ENCODE data around the gene CCNL2.

The CCNL2 gene

DNA sequence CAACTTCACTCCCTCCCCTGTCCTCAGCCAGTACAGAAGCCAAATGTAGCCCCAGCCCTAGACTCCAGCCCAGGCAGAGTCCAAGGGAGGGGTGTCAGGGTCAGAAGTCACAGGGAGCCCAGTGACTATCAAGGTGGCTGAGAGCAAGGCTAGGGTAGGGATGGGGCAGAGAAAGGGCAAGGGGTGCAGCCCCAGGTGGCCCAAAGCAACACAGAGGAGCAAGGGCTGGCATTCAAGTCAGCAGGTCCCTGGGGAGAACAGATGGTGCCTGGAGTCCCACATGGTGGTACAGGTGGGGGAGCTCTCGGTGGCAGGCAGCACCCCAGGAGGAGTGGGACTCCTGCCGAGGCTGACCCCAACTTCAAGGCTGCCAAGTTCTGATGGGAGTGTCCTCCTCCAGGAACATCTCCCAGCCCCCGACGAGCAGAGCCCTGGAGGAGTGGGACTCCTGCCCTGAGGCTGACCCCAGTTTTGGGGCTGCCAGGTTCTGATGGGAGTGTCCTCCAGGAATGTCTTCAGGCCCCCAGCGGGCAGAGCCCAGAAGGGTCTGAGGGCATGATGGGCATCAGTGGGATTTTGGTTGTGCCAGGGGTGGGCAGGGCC, 46.2 kb downstream of the CCNL2 start:
- no peak for TF ChIP-seq CTCF (IDR thresholded peaks at IDR 0.05; ENCODE audit: insufficient read depth, low read length, missing control alignments)
- H3K4me3 ChIP-seq (ENCODE audit: low read depth, low read length), result peak overlapping the region; percentile 8
- ChIA-PET POLR2A (interaction anchor here (1.5 to 2.1 kb wide), 2 partner anchors 19 to 22 kb away, joined by 9 to 12 read pairs; partner anchors contain the start of gene AURKAIP1), CTCF (interaction anchor here (0.9 to 2.4 kb wide), 6 partner anchors 12 to 88 kb away, joined by 3 to 13 read pairs (median 6); partner anchors contain the start of gene AURKAIP1)
- DNase-seq (ENCODE audit: low read depth, low spot score), result no peak

- no peak for DNase-seq (ENCODE audit: low read depth, low spot score)
- no peak for TF ChIP-seq CTCF (IDR thresholded peaks at IDR 0.05; ENCODE audit: insufficient read depth, low read length, missing control alignments)
- peak overlapping the region; percentile 18 for H3K4me3 ChIP-seq (ENCODE audit: low read depth, low read length)
- ChIA-PET POLR2A (interaction anchor here (0.6 to 2.1 kb wide), 4 partner anchors 9 to 23 kb away, joined by 3 to 12 read pairs (median 6); partner anchors contain the start of gene AURKAIP1), CTCF (interaction anchor here (0.9 to 2.4 kb wide), 9 partner anchors 10 to 87 kb away, joined by 3 to 13 read pairs (median 4); partner anchors contain the start of gene AURKAIP1)
Measured at GRCh38 chr1:1351511-1352427, 47.4 kb downstream of the CCNL2 start.

- DNase-seq (ENCODE audit: low read depth, low spot score), result no peak
- POLR2A ChIA-PET, result no interaction called here
- H3K4me3 ChIP-seq (ENCODE audit: low read depth, low read length), result peak within 1 kb of the TSS; percentile 75
- CTCF ChIA-PET, result interaction anchor here (8.3 kb wide), 1 partner anchor 22 kb away, joined by 138 read pairs; the partner anchor contains the start of gene AURKAIP1
- peak; percentile 71 for TF ChIP-seq CTCF (IDR thresholded peaks at IDR 0.05; ENCODE audit: insufficient read depth, low read length, missing control alignments)
Measured at GRCh38 chr1:1349256-1350012, 49.7 kb downstream of the CCNL2 start, which contains the start of gene DVL1. Gene DVL1, minus strand, starts transcription at chr1:1349418. Its CDS starts 353 bp downstream, at chr1:1349065.

DNA sequence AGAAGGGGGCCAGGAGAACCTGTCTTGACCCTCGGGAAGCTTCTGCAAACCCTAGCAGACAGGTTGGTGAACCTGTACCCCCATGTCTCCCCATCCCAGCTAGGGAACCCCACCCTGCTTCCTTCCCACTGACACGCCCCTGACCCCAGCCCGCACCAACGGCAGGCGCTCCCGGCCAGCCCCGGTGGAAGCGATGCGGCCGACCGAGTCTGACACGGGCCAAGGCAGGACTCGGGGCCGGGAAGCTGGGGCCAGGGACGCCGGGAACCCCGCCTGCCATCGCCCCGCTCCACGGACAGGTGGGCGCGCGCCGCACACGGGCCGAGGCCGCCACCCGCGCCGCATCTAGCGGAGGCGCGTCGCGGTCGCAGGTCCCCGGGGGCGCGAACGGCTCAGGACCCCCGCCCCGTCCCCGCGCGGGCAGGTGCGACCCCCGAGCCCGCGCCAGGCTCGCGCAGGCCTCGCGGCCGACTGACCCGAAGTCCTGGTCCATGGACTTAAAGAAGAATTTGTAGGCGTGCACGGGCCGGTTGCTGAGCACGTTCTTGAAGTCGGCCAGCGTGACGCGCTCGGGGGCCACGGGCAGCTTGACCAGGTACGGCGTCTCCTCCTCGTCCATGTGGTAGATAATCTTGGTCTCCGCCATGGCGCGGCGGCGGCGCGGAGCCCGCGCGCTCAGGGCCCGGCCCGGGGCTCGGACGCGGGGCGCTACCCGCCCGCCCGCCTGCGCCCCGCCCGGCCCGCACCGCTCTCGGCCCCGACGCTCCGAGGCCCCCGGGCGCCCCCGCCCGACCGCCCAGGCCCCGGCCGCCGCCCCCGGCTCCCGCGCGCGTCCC, 50.5 kb downstream of the CCNL2 start:
- no peak for DNase-seq (ENCODE audit: low read depth, low spot score)
- POLR2A ChIA-PET, result interaction anchor here (0.7 to 1.6 kb wide), 6 partner anchors 9 to 52 kb away, joined by 3 to 9 read pairs (median 6); partner anchors contain the start of genes AURKAIP1 and MXRA8
- peak overlapping the region; percentile 75 for H3K4me3 ChIP-seq (ENCODE audit: low read depth, low read length)
- TF ChIP-seq CTCF (IDR thresholded peaks at IDR 0.05; ENCODE audit: insufficient read depth, low read length, missing control alignments), result no peak
- CTCF ChIA-PET, result interaction anchor here (0.9 to 8.3 kb wide), 11 partner anchors 9 to 157 kb away, joined by 3 to 138 read pairs (median 4); partner anchors contain the start of genes AURKAIP1, MXRA8 and TAS1R3
